ENCODE data around the gene SLC2A14.
"Not testable (repeated sequence)": the region's sequence is repeated elsewhere in the genome, so short reads cannot be mapped to it uniquely, and the experiment has no call there.

Gene SLC2A14

GRCh38 chr12:7899755-7900154 lies 27.0 kb upstream of the SLC2A14 start:
- DNase-seq (ENCODE audit: insufficient read length) (no peak), FAIRE-seq (no peak)
- TF ChIP-seq POLR2A (IDR thresholded peaks at IDR 0.05; ENCODE audit: low read depth, low read length) (no peak), POLR2AphosphoS5 (IDR thresholded peaks at IDR 0.05; ENCODE audit: low read depth, low read length) (no peak), TAF1 (IDR thresholded peaks at IDR 0.05; ENCODE audit: borderline replicate concordance, low read depth, low read length) (no peak)

DNA sequence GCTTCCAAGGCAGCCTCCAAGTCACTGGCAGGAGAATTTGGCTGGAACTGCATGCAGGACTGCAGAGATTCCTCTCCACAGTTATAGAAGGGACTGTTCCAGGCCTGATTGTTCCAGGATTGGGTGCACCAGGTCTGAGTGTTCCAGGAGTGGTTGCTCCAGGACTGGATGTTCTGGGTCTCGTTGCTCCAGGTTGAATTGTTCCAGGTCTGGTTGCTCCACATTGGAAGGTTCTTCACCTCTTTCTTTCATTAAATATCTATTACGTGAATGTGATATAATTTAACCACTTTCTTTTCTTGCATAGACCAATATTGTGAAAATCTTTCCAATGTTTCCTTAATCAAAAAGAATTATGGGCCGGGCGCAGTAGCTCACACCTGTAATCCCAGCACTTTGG lies 24.0 kb upstream of the SLC2A14 start:
- FAIRE-seq, result not testable (repeated sequence)

GRCh38 chr12:7892186-7892980 lies 19.7 kb upstream of the SLC2A14 start:
- no peak for FAIRE-seq
- DNase-seq (ENCODE audit: insufficient read length), result no peak
- TF ChIP-seq POLR2AphosphoS5 (IDR thresholded peaks at IDR 0.05; ENCODE audit: low read depth, low read length) (no peak), TAF1 (IDR thresholded peaks at IDR 0.05; ENCODE audit: borderline replicate concordance, low read depth, low read length) (no peak), POLR2A (IDR thresholded peaks at IDR 0.05; ENCODE audit: low read depth, low read length) (no peak)

More for the DNA sequence above, 24.0 kb upstream of the SLC2A14 start:
- DNase-seq (ENCODE audit: insufficient read length), result not testable (repeated sequence)

GRCh38 chr12:7884689-7885088 lies 12.0 kb upstream of the SLC2A14 start:
- FAIRE-seq (no peak), DNase-seq (ENCODE audit: insufficient read length) (no peak)
- TF ChIP-seq POLR2A (IDR thresholded peaks at IDR 0.05; ENCODE audit: low read depth, low read length) (no peak), TAF1 (IDR thresholded peaks at IDR 0.05; ENCODE audit: borderline replicate concordance, low read depth, low read length) (no peak), POLR2AphosphoS5 (IDR thresholded peaks at IDR 0.05; ENCODE audit: low read depth, low read length) (no peak)

- DNase-seq (ENCODE audit: insufficient read length); FAIRE-seq: not testable (repeated sequence)
Observed at GRCh38 chr12:7881736-7882120, 9.0 kb upstream of the SLC2A14 start.

- DNase-seq (ENCODE audit: insufficient read length); FAIRE-seq: not testable (repeated sequence)
Observed at GRCh38 chr12:7880952-7881735, 8.4 kb upstream of the SLC2A14 start.

DNA sequence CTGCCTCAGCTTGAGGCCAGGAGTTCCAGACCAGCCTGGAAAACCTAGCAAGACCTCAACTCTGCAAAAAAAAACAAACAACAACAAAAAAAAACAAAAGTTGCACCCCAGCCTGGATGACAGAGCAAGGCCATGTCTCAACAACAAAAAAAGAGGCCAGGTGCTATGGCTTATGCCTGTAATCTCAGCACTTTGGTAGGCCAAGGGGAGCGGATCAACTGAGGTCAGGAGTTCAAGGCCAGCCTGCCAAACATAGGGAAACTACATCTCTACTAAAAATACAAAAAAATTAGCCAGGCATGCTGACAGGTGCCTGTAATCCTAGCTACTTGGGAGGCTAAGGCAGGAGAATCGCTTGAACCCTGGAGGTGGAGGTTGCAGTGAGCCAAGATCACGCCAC lies 6.5 kb upstream of the SLC2A14 start:
- DNase-seq (ENCODE audit: insufficient read length), result no peak
- no peak for FAIRE-seq

DNA sequence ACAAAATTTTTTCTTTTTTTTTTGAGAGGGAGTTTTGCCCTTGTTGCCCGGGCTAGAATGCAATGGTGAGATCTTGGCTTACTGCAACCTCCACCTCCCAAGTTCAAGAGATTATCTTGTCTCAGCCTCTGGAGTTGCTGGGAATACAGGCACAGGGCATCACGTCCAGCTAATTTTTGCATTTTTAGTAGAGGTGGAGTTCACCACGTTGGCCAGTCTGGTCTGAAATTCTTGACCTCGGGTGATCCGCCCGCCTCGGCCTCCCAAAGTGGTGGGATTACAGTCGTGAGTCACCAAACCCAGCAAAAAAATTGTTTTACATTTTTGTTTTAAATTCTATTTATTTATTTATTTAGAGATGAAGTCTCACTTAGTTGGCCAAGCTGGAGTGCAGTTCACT lies 4.7 kb upstream of the SLC2A14 start:
- DNase-seq (ENCODE audit: insufficient read length), result no peak
- FAIRE-seq, result no peak
- TF ChIP-seq TAF1 (IDR thresholded peaks at IDR 0.05; ENCODE audit: borderline replicate concordance, low read depth, low read length), result no peak
- TF ChIP-seq POLR2AphosphoS5 (IDR thresholded peaks at IDR 0.05; ENCODE audit: low read depth, low read length), result no peak
- TF ChIP-seq POLR2A (IDR thresholded peaks at IDR 0.05; ENCODE audit: low read depth, low read length), result no peak

More for the DNA sequence above, 6.5 kb upstream of the SLC2A14 start:
- TF ChIP-seq POLR2A (IDR thresholded peaks at IDR 0.05; ENCODE audit: low read depth, low read length) (no peak), POLR2AphosphoS5 (IDR thresholded peaks at IDR 0.05; ENCODE audit: low read depth, low read length) (no peak), TAF1 (IDR thresholded peaks at IDR 0.05; ENCODE audit: borderline replicate concordance, low read depth, low read length) (no peak)

DNA sequence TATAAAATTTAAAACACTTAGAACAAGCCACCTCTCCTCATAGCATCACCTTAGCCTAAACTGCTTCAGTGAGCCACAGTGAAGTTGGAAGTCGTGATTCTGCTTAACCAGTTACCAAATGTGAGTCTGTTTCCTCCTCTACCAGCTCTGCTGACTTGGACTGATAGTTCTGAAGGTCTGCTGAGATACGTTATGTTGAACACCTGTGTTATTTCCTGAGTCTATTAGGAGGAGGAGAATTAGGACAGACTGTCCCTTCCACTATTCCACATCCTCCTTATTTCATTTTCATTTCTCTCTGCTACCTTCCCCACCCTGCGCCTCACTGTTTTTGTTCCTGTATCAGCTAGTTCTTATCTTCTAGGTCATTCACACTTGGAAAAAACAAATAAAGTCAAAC lies 2.4 kb downstream of the SLC2A14 start:
- DNase-seq (ENCODE audit: insufficient read length), result no peak
- no peak for FAIRE-seq
- no peak for TF ChIP-seq POLR2A (IDR thresholded peaks at IDR 0.05; ENCODE audit: low read depth, low read length)
- TF ChIP-seq TAF1 (IDR thresholded peaks at IDR 0.05; ENCODE audit: borderline replicate concordance, low read depth, low read length), result no peak
- TF ChIP-seq POLR2AphosphoS5 (IDR thresholded peaks at IDR 0.05; ENCODE audit: low read depth, low read length), result no peak

DNA sequence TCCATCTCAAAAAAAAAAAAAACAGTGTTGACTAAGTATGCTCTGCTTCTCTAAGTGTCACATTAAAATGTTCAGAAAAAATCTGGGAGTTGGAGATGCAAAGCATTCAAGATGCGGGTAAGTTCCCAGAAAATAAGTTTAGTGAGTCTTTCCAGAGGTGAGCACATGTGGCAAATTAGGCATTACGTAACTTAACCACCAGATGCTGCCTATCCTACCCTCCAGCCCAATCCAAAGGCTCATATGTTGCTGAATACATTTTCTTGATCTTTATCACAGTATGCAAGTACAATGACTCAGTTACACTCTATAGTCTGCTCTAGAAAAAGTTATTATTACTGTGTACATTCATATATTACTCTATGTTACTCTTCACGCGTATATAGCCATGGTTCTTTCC lies 3.6 kb downstream of the SLC2A14 start:
- FAIRE-seq, result no peak
- no peak for TF ChIP-seq POLR2A (IDR thresholded peaks at IDR 0.05; ENCODE audit: low read depth, low read length)
- no peak for TF ChIP-seq TAF1 (IDR thresholded peaks at IDR 0.05; ENCODE audit: borderline replicate concordance, low read depth, low read length)
- TF ChIP-seq POLR2AphosphoS5 (IDR thresholded peaks at IDR 0.05; ENCODE audit: low read depth, low read length), result no peak
- DNase-seq (ENCODE audit: insufficient read length), result no peak

GRCh38 chr12:7868391-7868790 lies 4.3 kb downstream of the SLC2A14 start:
- TF ChIP-seq POLR2AphosphoS5 (IDR thresholded peaks at IDR 0.05; ENCODE audit: low read depth, low read length) (no peak), POLR2A (IDR thresholded peaks at IDR 0.05; ENCODE audit: low read depth, low read length) (no peak), TAF1 (IDR thresholded peaks at IDR 0.05; ENCODE audit: borderline replicate concordance, low read depth, low read length) (no peak)
- DNase-seq (ENCODE audit: insufficient read length), result no peak
- FAIRE-seq, result no peak

GRCh38 chr12:7864601-7865150 lies 8.0 kb downstream of the SLC2A14 start:
- DNase-seq (ENCODE audit: insufficient read length), result no peak
- TF ChIP-seq POLR2AphosphoS5 (IDR thresholded peaks at IDR 0.05; ENCODE audit: low read depth, low read length) (no peak), TAF1 (IDR thresholded peaks at IDR 0.05; ENCODE audit: borderline replicate concordance, low read depth, low read length) (no peak), POLR2A (IDR thresholded peaks at IDR 0.05; ENCODE audit: low read depth, low read length) (no peak)
- no peak for FAIRE-seq

DNA sequence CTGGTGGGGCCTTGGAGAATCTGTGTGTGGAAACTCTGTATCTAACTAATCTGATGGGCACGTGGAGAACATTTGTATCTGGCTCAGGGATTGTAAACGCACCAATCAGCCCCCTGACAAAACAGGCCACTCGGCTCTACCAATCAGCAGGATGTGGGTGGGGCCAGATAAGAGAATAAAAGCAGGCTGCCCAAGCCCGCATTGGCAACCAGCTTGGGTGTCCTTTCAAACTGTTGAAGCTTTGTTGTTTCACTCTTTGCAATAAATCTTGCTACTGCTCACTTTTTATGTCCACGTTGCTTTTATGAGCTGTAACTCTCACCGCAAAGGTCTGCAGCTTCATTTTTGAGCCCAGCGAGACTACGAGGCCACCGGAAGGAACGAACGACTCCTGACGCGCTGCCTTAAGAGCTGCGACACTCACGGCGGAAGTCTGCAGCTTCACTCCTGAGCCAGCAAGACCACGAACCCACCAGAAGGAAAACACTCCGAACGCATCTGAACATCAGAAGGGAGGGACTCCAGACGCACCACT lies 9.8 kb downstream of the SLC2A14 start:
- not testable (repeated sequence) for DNase-seq (ENCODE audit: insufficient read length); FAIRE-seq

- not testable (repeated sequence) for DNase-seq (ENCODE audit: insufficient read length); FAIRE-seq
Observed at GRCh38 chr12:7862301-7862700, 10.4 kb downstream of the SLC2A14 start.

Measured in GM12892 (cell line).